Ramos (cell line): ENCODE data around the gene SPATA31E1.

Experiments
- in situ Hi-C: fragments of 300-500 bp; cut with MboI; formaldehyde crosslinking; loops from one replicate; pipeline ENCODE4 v1.14.3; 2022; ENCODE audit warnings: low sequenced_read_pairs; ENCODE audit not compliant: unreplicated experiment

The SPATA31E1 gene

GRCh38 chr9:87862536-87863268, 20.0 kb upstream of the SPATA31E1 start:
- in situ Hi-C loops, result no loop called here

- in situ Hi-C loops, result no loop called here
Observed at GRCh38 chr9:87863882-87864465, 18.7 kb upstream of the SPATA31E1 start.

GRCh38 chr9:87864915-87865314, 17.8 kb upstream of the SPATA31E1 start:
- in situ Hi-C loops, result no loop called here

- in situ Hi-C loops, result no loop called here
Observed at GRCh38 chr9:87865626-87866025, 17.1 kb upstream of the SPATA31E1 start.

GRCh38 chr9:87867391-87867790, 15.3 kb upstream of the SPATA31E1 start:
- in situ Hi-C loops, result no loop called here

GRCh38 chr9:87868175-87868574, 14.5 kb upstream of the SPATA31E1 start:
- in situ Hi-C loops, result no loop called here

GRCh38 chr9:87868635-87869034, 14.0 kb upstream of the SPATA31E1 start:
- in situ Hi-C loops, result no loop called here

GRCh38 chr9:87869082-87869481, 13.6 kb upstream of the SPATA31E1 start:
- in situ Hi-C loops, result no loop called here

GRCh38 chr9:87871425-87872078, 11.1 kb upstream of the SPATA31E1 start:
- in situ Hi-C loops, result no loop called here

- in situ Hi-C loops, result no loop called here
Observed at GRCh38 chr9:87872079-87872624, 10.5 kb upstream of the SPATA31E1 start.

GRCh38 chr9:87873607-87874303, 8.9 kb upstream of the SPATA31E1 start:
- in situ Hi-C loops, result no loop called here

- in situ Hi-C loops, result no loop called here
Observed at GRCh38 chr9:87874304-87874623, 8.4 kb upstream of the SPATA31E1 start.

GRCh38 chr9:87875060-87875459, 7.6 kb upstream of the SPATA31E1 start:
- in situ Hi-C loops, result no loop called here

GRCh38 chr9:87875831-87876545, 6.7 kb upstream of the SPATA31E1 start:
- in situ Hi-C loops, result no loop called here

GRCh38 chr9:87876708-87877107, 6.0 kb upstream of the SPATA31E1 start:
- in situ Hi-C loops, result no loop called here

- in situ Hi-C loops, result no loop called here
Observed at GRCh38 chr9:87878989-87879511, 3.6 kb upstream of the SPATA31E1 start.

GRCh38 chr9:87880116-87880515, 2.6 kb upstream of the SPATA31E1 start:
- in situ Hi-C loops, result no loop called here

GRCh38 chr9:87880683-87881082, 2.0 kb upstream of the SPATA31E1 start:
- in situ Hi-C loops, result no loop called here

GRCh38 chr9:87883274-87883673, 597 bp downstream of the SPATA31E1 start:
- in situ Hi-C loops, result no loop called here

- in situ Hi-C loops, result no loop called here
Observed at GRCh38 chr9:87883990-87884389, 1.3 kb downstream of the SPATA31E1 start.
